Left ventricle myocardium inferior (tissue), 1 donor: Measurements from ENCODE around the gene MT4. TPM values are rescaled to one million over a fixed set of nuclear protein-coding genes. Genes with fewer than 3 reads are reported as not detected.

Experiments used
- DNase-seq: peaks from one replicate; pipeline ENCODE4 v3.0.0-alpha.2; 2020
- H3K27ac ChIP-seq: fragments of 200-600 bp; replicated peaks from 2 replicates; pipeline ENCODE4 v1.8.0; 2021
- H3K27me3 ChIP-seq: fragments of 200-600 bp; 2 replicates; pipeline ENCODE4 v1.8.0; 2021; ENCODE audit warnings: low read depth
- H3K36me3 ChIP-seq: fragments of 200-600 bp; 2 replicates; pipeline ENCODE4 v1.8.0; 2021
- H3K4me1 ChIP-seq: fragments of 200-600 bp; 2 replicates; pipeline ENCODE4 v1.8.0; 2021
- H3K4me3 ChIP-seq: fragments of 200-600 bp; 2 replicates; pipeline ENCODE4 v1.8.0; 2021; ENCODE audit warnings: mild to moderate bottlenecking, moderate library complexity
- H3K9me3 ChIP-seq: fragments of 200-600 bp; replicated peaks from 2 replicates; pipeline ENCODE4 v1.8.0; 2021
- intact Hi-C: fragments of 100-400 bp; cut with micrococcal nuclease; formaldehyde crosslinking; loops from one replicate; pipeline ENCODE4 v1.11.0; 2022
- total RNA-seq: library from RNA; stranded (reverse); fragmentation: NEBNext Ultra II Directional; extraction: Animal tissue kit (Norgen Biotek cat#: 25700); gene quantifications from one replicate; pipeline ENCODE4 v1.2.1, GENCODE V29; 2021
- TF ChIP-seq, protein P1 (sequence below): fragments of 200-600 bp; IDR thresholded peaks from 2 replicates; pipeline ENCODE4 v1.8.0; 2021; ENCODE audit warnings: antibody characterized with exemption, mild to moderate bottlenecking, borderline replicate concordance
- donor health status: DM: no; HTN: yes; CAD: no; lungs with severe emphysema.

MT4 gene
- total RNA-seq, 1 donor from 2014 or later = not detected

- Histone ChIP-seq H3K27me3 (no peaks in the 10 kb centered on the region), H3K4me1 (peaks cover 58% of the 10 kb centered on the region), H3K27ac (peak overlapping the region; percentile 95), H3K36me3 (no peaks in the 10 kb centered on the region), H3K4me3 (no peak overlapping the region), H3K9me3 (no peaks in the 10 kb centered on the region)
- intact Hi-C loops = no loop called here
- DNase-seq = peak; percentile 75
- TF ChIP-seq, protein P1, sequence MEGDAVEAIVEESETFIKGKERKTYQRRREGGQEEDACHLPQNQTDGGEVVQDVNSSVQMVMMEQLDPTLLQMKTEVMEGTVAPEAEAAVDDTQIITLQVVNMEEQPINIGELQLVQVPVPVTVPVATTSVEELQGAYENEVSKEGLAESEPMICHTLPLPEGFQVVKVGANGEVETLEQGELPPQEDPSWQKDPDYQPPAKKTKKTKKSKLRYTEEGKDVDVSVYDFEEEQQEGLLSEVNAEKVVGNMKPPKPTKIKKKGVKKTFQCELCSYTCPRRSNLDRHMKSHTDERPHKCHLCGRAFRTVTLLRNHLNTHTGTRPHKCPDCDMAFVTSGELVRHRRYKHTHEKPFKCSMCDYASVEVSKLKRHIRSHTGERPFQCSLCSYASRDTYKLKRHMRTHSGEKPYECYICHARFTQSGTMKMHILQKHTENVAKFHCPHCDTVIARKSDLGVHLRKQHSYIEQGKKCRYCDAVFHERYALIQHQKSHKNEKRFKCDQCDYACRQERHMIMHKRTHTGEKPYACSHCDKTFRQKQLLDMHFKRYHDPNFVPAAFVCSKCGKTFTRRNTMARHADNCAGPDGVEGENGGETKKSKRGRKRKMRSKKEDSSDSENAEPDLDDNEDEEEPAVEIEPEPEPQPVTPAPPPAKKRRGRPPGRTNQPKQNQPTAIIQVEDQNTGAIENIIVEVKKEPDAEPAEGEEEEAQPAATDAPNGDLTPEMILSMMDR = no peak
These were observed 46.5 kb downstream of the MT4 start for GRCh38 chr16:56611281-56611833.

DNA sequence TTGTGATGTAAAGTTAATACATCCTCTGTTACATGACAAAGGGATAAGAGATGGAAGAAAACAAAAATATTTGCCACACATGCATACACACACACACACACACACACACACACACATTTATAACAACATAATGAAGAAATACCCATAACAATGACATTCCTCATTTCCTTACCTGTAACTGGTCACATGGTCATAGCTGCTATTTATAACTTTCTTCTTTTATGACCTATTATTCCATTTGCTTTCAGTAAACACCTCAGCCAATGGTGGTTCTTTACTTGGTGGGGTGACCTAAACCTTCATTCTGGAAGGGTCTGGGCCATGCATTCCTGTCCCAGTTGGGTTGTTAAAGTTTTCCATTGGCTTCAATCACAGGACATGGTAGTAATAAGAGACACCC is 48.8 kb downstream of the MT4 start:
- H3K36me3 ChIP-seq = no peaks in the 10 kb centered on the region
- intact Hi-C loops = no loop called here
- no peak overlapping the region for H3K27ac ChIP-seq
- H3K9me3 ChIP-seq = no peaks in the 10 kb centered on the region
- H3K4me3 ChIP-seq = no peak overlapping the region
- H3K4me1 ChIP-seq = peaks cover 58% of the 10 kb centered on the region
- DNase-seq = no peak
- no peaks in the 10 kb centered on the region for H3K27me3 ChIP-seq
- TF ChIP-seq, protein P1 = no peak

- intact Hi-C loops = no loop called here
These were observed 49.7 kb downstream of the MT4 start for GRCh38 chr16:56614549-56614991.

DNA sequence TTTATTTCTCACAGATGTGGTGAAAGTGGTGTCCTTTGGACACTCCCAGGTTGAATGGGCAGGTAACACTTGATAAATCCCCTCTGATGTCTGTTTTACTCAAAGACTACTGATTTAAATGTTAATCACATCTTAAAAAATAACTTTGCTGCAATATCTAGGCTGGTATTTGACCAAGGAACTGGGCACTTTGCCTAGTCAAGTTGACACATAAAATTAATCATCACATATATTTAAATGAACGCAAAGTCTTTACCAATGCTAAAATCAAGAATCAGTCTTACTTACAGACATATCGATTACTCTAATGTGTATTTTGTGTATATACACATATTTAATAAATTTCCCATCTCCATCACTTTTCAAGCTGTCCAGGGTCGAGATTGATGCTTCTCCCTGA is 50.5 kb downstream of the MT4 start:
- Histone ChIP-seq H3K9me3 (no peaks in the 10 kb centered on the region), H3K36me3 (no peaks in the 10 kb centered on the region), H3K4me1 (peaks cover 46% of the 10 kb centered on the region), H3K27me3 (no peaks in the 10 kb centered on the region), H3K27ac (no peak overlapping the region), H3K4me3 (no peak overlapping the region)
- TF ChIP-seq, protein P1 = no peak
- intact Hi-C loops = no loop called here
- DNase-seq = no peak

More at GRCh38 chr16:56614549-56614991, 49.7 kb downstream of the MT4 start:
- Histone ChIP-seq H3K27me3 (no peaks in the 10 kb centered on the region), H3K36me3 (no peaks in the 10 kb centered on the region), H3K4me3 (no peak overlapping the region), H3K4me1 (peaks cover 54% of the 10 kb centered on the region), H3K9me3 (no peaks in the 10 kb centered on the region), H3K27ac (no peak overlapping the region)
- TF ChIP-seq, protein P1 = no peak
- no peak for DNase-seq

GRCh38 chr16:56616608-56617211 is 51.8 kb downstream of the MT4 start:
- Histone ChIP-seq H3K9me3 (no peaks in the 10 kb centered on the region), H3K4me1 (peaks cover 40% of the 10 kb centered on the region), H3K36me3 (no peaks in the 10 kb centered on the region), H3K27ac (peak overlapping the region; percentile 87), H3K27me3 (no peaks in the 10 kb centered on the region), H3K4me3 (peak overlapping the region; percentile 66)
- TF ChIP-seq, protein P1 = no peak
- intact Hi-C loops = no loop called here
- DNase-seq = no peak
